ENCODE data around the gene ATCAY.

- TF ChIP-seq CTCF (conservative IDR thresholded peaks at IDR 0.05; ENCODE audit: low read length) (no peak), EZH2phosphoT487 (IDR thresholded peaks at IDR 0.05; ENCODE audit: borderline replicate concordance) (no peak)
These were observed 90.5 kb downstream of the ATCAY start, which contains the start of gene DAPK3 for GRCh38 chr19:3970808-3971598.
